Stomach (tissue), 19 donors: ENCODE results near the gene KCTD13. TPM values are rescaled to one million over a fixed set of nuclear protein-coding genes. Genes with fewer than 3 reads are reported as not detected.

Experiments
- DNase-seq, 2 donors: peaks; one replicate each; pipeline versions ENCODE4 v3.0.0 to v3.0.0-alpha.2; 2013 to 2019
- H3K27ac ChIP-seq, 5 donors: fragments of 200-600 bp in 4 of 5; sonication (generic) in 4 of 5; one replicate each; pipeline ENCODE4 v1.5.1; 2013 to 2019; ENCODE audit warnings: mild to moderate bottlenecking in 1 of 5, moderate library complexity in 1 of 5
- H3K27me3 ChIP-seq, 3 donors: fragments of 200-600 bp; sonication (generic); one replicate each; pipeline ENCODE4 v1.5.1; 2017 to 2019; ENCODE audit warnings: mixed run types in 1 of 3
- H3K36me3 ChIP-seq, 4 donors: fragments of 200-600 bp; sonication (generic); 1 replicate in 3 of 4; 2 replicates in 1 of 4; pipeline ENCODE4 v1.5.1; 2016 to 2019
- H3K4me1 ChIP-seq, 4 donors: fragments of 200-600 bp; sonication (generic); one replicate each; pipeline ENCODE4 v1.5.1; 2016 to 2019
- H3K4me3 ChIP-seq, 4 donors: fragments of 200-600 bp; sonication (generic) in 3 of 4; one replicate each; pipeline ENCODE4 v1.5.1; 2016 to 2019; ENCODE audit warnings: mild to moderate bottlenecking in 1 of 4
- H3K9me3 ChIP-seq, 4 donors: fragments of 200-600 bp; sonication (generic); one replicate each; pipeline ENCODE4 v1.5.1; 2016 to 2019
- CTCF ChIP-seq, 7 experiments: fragments of 450-650 bp in 4 of 7; fragments of 200-600 bp in 3 of 7; sonication (generic) in 3 of 7; IDR thresholded peaks; one replicate each; pipeline ENCODE4 v1.5.1; 2016 to 2019; ENCODE audit warnings: antibody characterized with exemption in 7 of 7, control low read depth in 2 of 7, mild to moderate bottlenecking in 1 of 7
- EP300 ChIP-seq: sonication (generic); formaldehyde crosslinking; IDR thresholded peaks from one replicate; pipeline ENCODE4 v1.6.1; 2017; ENCODE audit warnings: antibody characterized with exemption
- POLR2A ChIP-seq, 4 donors: fragments of 450-650 bp; IDR thresholded peaks; one replicate each; pipeline ENCODE4 v1.6.1; 2016; ENCODE audit warnings: antibody characterized with exemption in 4 of 4, control low read depth in 2 of 4, mild to moderate bottlenecking in 1 of 4, moderate library complexity in 1 of 4
- POLR2AphosphoS5 ChIP-seq, 3 donors: sonication (generic); formaldehyde crosslinking; IDR thresholded peaks; one replicate each; pipeline ENCODE4 v1.6.1; 2016; ENCODE audit warnings: antibody characterized with exemption in 3 of 3
- WGBS, 5 donors: extraction: QIAGEN DNeasy Blood & Tissue Kit in 3 of 5; methylation state at CpG; one replicate each; pipeline versions ENCODE4 v1.1.5 to v1.1.7; 2013 to 2018; 5-methylcytosine and 5-hydroxymethylcytosine counted together
- intact Hi-C: fragments of 100-400 bp; cut with DNase I; formaldehyde crosslinking; loops from one replicate; pipeline ENCODE4 v1.15.1; 2023; ENCODE audit warnings: low total_unique reads
- long read RNA-seq, 10 donors: transcript quantifications; one replicate each; lab custom pipeline, GENCODE V29; 2026
- polyA plus RNA-seq, 3 donors: library from polyadenylated mRNA; stranded (reverse); fragments of 200-250 nt; gene quantifications; one replicate each; pipeline ENCODE4 v1.2.3, GENCODE V29; 2013
- total RNA-seq, 5 donors: library from RNA; depleted of rRNA; stranded (reverse); fragments of >200 nt; gene quantifications; one replicate each; pipeline versions ENCODE4 v1.1.0 to v1.2.3, GENCODE V29; 2014 to 2016
- donor health status: healthy with polysubstance abuse.
- donor health status: Bipolar disorder and iron deficiency.
- donor health status: healthy.

The KCTD13 gene
- total RNA-seq (100 to 1,000 TPM in 1 of 5 donors, 10 to 100 TPM in 4; 15.4 to 182 (median 35.3) TPM), polyA plus RNA-seq (10 to 100 TPM in 1 of 3 donors, 1 to 10 TPM in 2; 6.3 to 14.3 (median 7.4) TPM)
- long read RNA-seq, donor 1, partial matches to known transcripts, result 0 of 3 reads
- long read RNA-seq, donor 1, other reads (novel, unspliced or antisense), result 0 of 3 reads
- long read RNA-seq, donor 2, full-length matches to known transcripts, result 3 of 3 reads
- long read RNA-seq, donor 2, partial matches to known transcripts, result 0 of 3 reads
- long read RNA-seq, donor 2, other reads (novel, unspliced or antisense), result 0 of 3 reads
- long read RNA-seq, donor 3, partial matches to known transcripts, result 5 of 9 reads
- long read RNA-seq, donor 3, other reads (novel, unspliced or antisense), result 0 of 9 reads
- long read RNA-seq, donor 4, partial matches to known transcripts, result 0 of 1 reads
- long read RNA-seq, donor 4, other reads (novel, unspliced or antisense), result 0 of 1 reads
- long read RNA-seq, donor 5, full-length matches to known transcripts, result 5 of 5 reads
- long read RNA-seq, donor 5, partial matches to known transcripts, result 0 of 5 reads
- long read RNA-seq, donor 5, other reads (novel, unspliced or antisense), result 0 of 5 reads
- long read RNA-seq, donor 6, full-length matches to known transcripts, result 10 of 24 reads
- long read RNA-seq, donor 6, partial matches to known transcripts, result 14 of 24 reads
- long read RNA-seq, donor 6, other reads (novel, unspliced or antisense), result 0 of 24 reads
- long read RNA-seq, donor 7, full-length matches to known transcripts, result 2 of 2 reads
- long read RNA-seq, donor 7, partial matches to known transcripts, result 0 of 2 reads
- long read RNA-seq, donor 7, other reads (novel, unspliced or antisense), result 0 of 2 reads
- long read RNA-seq, donor 8, result 0 reads
- long read RNA-seq, donor 9, result 0 reads
- long read RNA-seq, donor 10, result 0 reads

- Histone ChIP-seq H3K4me3 (peak within 1 kb of the TSS; percentile 97 to 100 (median 98)), H3K27me3 (no peaks in the 10 kb centered on the region), H3K4me1 (peaks cover 20 to 44% (median 30%) of the 10 kb centered on the region in 4 donors), H3K9me3 (no peaks in the 10 kb centered on the region), H3K36me3 (peaks cover 0 to 27% (median 23%) of the 10 kb centered on the region in 4 donors), H3K27ac (peak within 1 kb of the TSS; percentile 84 to 92 (median 91))
- intact Hi-C loops, result no loop called here
- DNase-seq, result peak; percentile 88 to 95
- TF ChIP-seq POLR2AphosphoS5 (IDR thresholded peaks at IDR 0.05) (peak in 2 of 3 donors; percentile 89 to 92), EP300 (no peak), POLR2A (IDR thresholded peaks at IDR 0.05) (peak in 2 of 4 donors; percentile 10 to 25), CTCF (IDR thresholded peaks at IDR 0.05) (no peak)
- 0 to 1% (median 0%) methylated on average over 36 to 89 of the region's 89 CpGs for WGBS, 5 donors
Observed at GRCh38 chr16:29925781-29926710, at the start of gene KCTD13. TSS of gene KCTD13 (minus strand) at chr16:29926226. CDS start at chr16:29926033, 193 bp downstream.

- TF ChIP-seq EP300, result no peak
- no peak for TF ChIP-seq POLR2A (IDR thresholded peaks at IDR 0.05)
- TF ChIP-seq CTCF (IDR thresholded peaks at IDR 0.05), result no peak
- no peak for TF ChIP-seq POLR2AphosphoS5 (IDR thresholded peaks at IDR 0.05)
- 55 to 63% (median 59%) methylated on average over 5 of the region's 5 CpGs for WGBS, 5 donors
- H3K27me3 ChIP-seq, result no peaks in the 10 kb centered on the region
- no peaks in the 10 kb centered on the region for H3K9me3 ChIP-seq
- intact Hi-C loops, result no loop called here
- peak overlapping the region; percentile 82 to 98 (median 83) for H3K4me3 ChIP-seq
- DNase-seq, result no peak
- H3K27ac ChIP-seq, result peak overlapping the region in 4 of 5 donors; percentile 90 to 94 (median 94)
- H3K36me3 ChIP-seq, result peaks cover 27 to 51% (median 50%) of the 10 kb centered on the region in 4 donors
- H3K4me1 ChIP-seq, result peaks cover 25 to 45% (median 40%) of the 10 kb centered on the region in 4 donors
Observed at GRCh38 chr16:29975134-29975538, 49.1 kb upstream of the KCTD13 start.

GRCh38 chr16:29974291-29975133 lies 48.5 kb upstream of the KCTD13 start:
- H3K27ac ChIP-seq, result peak overlapping the region; percentile 90 to 94 (median 93)
- DNase-seq, result peak in 1 of 2 donors; percentile 72
- intact Hi-C loops, result no loop called here

More at GRCh38 chr16:29974291-29975133, 48.5 kb upstream of the KCTD13 start:
- Histone ChIP-seq H3K27me3 (no peaks in the 10 kb centered on the region), H3K4me1 (peaks cover 25 to 45% (median 38%) of the 10 kb centered on the region in 4 donors), H3K36me3 (peaks cover 26 to 51% (median 50%) of the 10 kb centered on the region in 4 donors), H3K9me3 (no peaks in the 10 kb centered on the region), H3K4me3 (peak overlapping the region; percentile 82 to 98 (median 83))
- TF ChIP-seq POLR2AphosphoS5 (IDR thresholded peaks at IDR 0.05), result peak in 1 of 3 donors; percentile 55
- no peak for TF ChIP-seq EP300
- 1 to 3% (median 1%) methylated on average over 17 to 31 of the region's 31 CpGs for WGBS, 5 donors
